Measurements from ENCODE around the gene IMMP2L.
A peak's percentile ranks its signal among the peaks of the same experiment; 100 is the strongest.
"Not testable (repeated sequence)": the region's sequence is repeated elsewhere in the genome, so short reads cannot be mapped to it uniquely, and the experiment has no call there.

The IMMP2L gene

GRCh38 chr7:111329367-111330234, 232.7 kb downstream of the IMMP2L start:
- no peak for DNase-seq (ENCODE audit: low spot score)

GRCh38 chr7:111328487-111328886, 233.8 kb downstream of the IMMP2L start:
- no peak for DNase-seq (ENCODE audit: low spot score)

GRCh38 chr7:111324776-111325175, 237.5 kb downstream of the IMMP2L start:
- DNase-seq (ENCODE audit: low spot score) = no peak

GRCh38 chr7:111324228-111324627, 238.1 kb downstream of the IMMP2L start:
- DNase-seq (ENCODE audit: low spot score) = no peak

GRCh38 chr7:111323670-111324069, 238.6 kb downstream of the IMMP2L start:
- not testable (repeated sequence) for DNase-seq (ENCODE audit: low spot score)

GRCh38 chr7:111320133-111320532, 242.2 kb downstream of the IMMP2L start:
- DNase-seq (ENCODE audit: low spot score) = no peak

- no peak for DNase-seq (ENCODE audit: low spot score)
Measured at GRCh38 chr7:111312966-111313365, 249.3 kb downstream of the IMMP2L start.

GRCh38 chr7:111308691-111309090, 253.6 kb downstream of the IMMP2L start:
- DNase-seq (ENCODE audit: low spot score) = no peak

- DNase-seq (ENCODE audit: low spot score) = no peak
Measured at GRCh38 chr7:111301891-111302290, 260.4 kb downstream of the IMMP2L start.

GRCh38 chr7:111294494-111294893, 267.8 kb downstream of the IMMP2L start:
- DNase-seq (ENCODE audit: low spot score) = no peak

GRCh38 chr7:111292026-111292470, 270.2 kb downstream of the IMMP2L start:
- DNase-seq (ENCODE audit: low spot score) = no peak

GRCh38 chr7:111290982-111291381, 271.3 kb downstream of the IMMP2L start:
- DNase-seq (ENCODE audit: low spot score) = no peak

- DNase-seq (ENCODE audit: low spot score) = no peak
Measured at GRCh38 chr7:111290419-111290818, 271.9 kb downstream of the IMMP2L start.

- DNase-seq (ENCODE audit: low spot score) = not testable (repeated sequence)
Measured at GRCh38 chr7:111288441-111288840, 273.9 kb downstream of the IMMP2L start.

GRCh38 chr7:111282626-111283025, 279.7 kb downstream of the IMMP2L start:
- no peak for DNase-seq (ENCODE audit: low spot score)

- DNase-seq (ENCODE audit: low spot score) = no peak
Measured at GRCh38 chr7:111274857-111275256, 287.4 kb downstream of the IMMP2L start.

- DNase-seq (ENCODE audit: low spot score) = no peak
Measured at GRCh38 chr7:111272092-111272491, 290.2 kb downstream of the IMMP2L start.

- DNase-seq (ENCODE audit: low spot score) = not testable (repeated sequence)
Measured at GRCh38 chr7:111270794-111271193, 291.5 kb downstream of the IMMP2L start.

GRCh38 chr7:111268941-111269340, 293.4 kb downstream of the IMMP2L start:
- DNase-seq (ENCODE audit: low spot score) = no peak

GRCh38 chr7:111266613-111267012, 295.7 kb downstream of the IMMP2L start:
- DNase-seq (ENCODE audit: low spot score) = peak; percentile 9

- no peak for DNase-seq (ENCODE audit: low spot score)
Measured at GRCh38 chr7:111265394-111265793, 296.9 kb downstream of the IMMP2L start.

GRCh38 chr7:111264981-111265380, 297.3 kb downstream of the IMMP2L start:
- no peak for DNase-seq (ENCODE audit: low spot score)

- DNase-seq (ENCODE audit: low spot score) = no peak
Measured at GRCh38 chr7:111264111-111264868, 298.0 kb downstream of the IMMP2L start.
